ENCODE data around the gene HDAC4. TPM values are rescaled to one million over a fixed set of nuclear protein-coding genes. Genes with fewer than 3 reads are reported as not detected.

Gene HDAC4
- total RNA-seq, 1 experiment from 2014 or later = 21.8 TPM

DNA sequence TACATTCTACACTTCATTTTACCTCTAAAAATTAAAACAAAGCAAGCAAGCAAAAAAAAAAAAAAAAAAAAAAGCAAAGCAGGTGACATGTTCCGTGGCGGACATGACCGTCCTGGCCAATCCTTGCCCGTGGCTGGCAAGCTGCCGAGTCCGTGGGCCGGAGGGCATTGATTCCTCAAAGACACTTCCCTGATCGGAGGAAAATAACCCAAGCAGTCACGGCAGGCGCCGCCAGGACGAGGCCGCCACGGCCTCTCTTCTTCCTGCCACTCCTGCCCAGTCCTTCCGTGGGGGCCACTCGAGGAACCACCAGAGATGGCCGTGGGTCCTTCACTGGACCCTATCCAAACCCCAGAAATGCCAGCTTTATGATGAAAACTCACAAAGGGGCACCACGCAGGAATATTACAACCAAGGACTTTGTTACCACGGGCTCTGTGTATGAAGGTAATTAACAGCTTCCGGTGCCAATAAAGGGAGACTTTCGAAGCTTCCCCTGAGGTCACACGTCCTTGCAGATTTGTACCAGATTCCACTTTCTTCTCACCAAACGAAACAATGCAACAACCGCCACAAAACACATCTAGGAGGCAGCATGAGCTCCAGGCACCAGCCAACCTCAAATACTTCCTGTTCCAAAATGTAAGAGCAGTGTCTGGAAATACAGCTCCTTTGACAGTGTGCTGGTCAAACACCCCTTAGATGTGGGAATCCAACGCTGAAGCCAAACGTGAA, 170.3 kb downstream of the HDAC4 start:
- no peaks in the 10 kb centered on the region for H3K4me1 Mint-ChIP-seq (ENCODE audit: insufficient read depth, unreplicated experiment)
- no peak for DNase-seq (ENCODE audit: unreplicated experiment)
- H3K27ac Mint-ChIP-seq (ENCODE audit: low read depth, unreplicated experiment) = no peak overlapping the region
- no peak for TF ChIP-seq CTCF (IDR thresholded peaks at IDR 0.05; ENCODE audit: unreplicated experiment)
- ChIA-PET POLR2A (no interaction called here), CTCF (no interaction called here)
- H3K27me3 Mint-ChIP-seq (ENCODE audit: insufficient read depth, unreplicated experiment) = no peaks in the 10 kb centered on the region
- no TSS peak for BruUV-seq (replicated peaks)
- no peaks in the 10 kb centered on the region for H3K9me3 Mint-ChIP-seq (ENCODE audit: unreplicated experiment)
- intact Hi-C loops (cut with micrococcal nuclease) = no loop called here
- no peaks in the 10 kb centered on the region for H3K36me3 Mint-ChIP-seq (ENCODE audit: insufficient read depth, unreplicated experiment)
- H3K4me3 Mint-ChIP-seq (ENCODE audit: unreplicated experiment) = no peak overlapping the region

DNA sequence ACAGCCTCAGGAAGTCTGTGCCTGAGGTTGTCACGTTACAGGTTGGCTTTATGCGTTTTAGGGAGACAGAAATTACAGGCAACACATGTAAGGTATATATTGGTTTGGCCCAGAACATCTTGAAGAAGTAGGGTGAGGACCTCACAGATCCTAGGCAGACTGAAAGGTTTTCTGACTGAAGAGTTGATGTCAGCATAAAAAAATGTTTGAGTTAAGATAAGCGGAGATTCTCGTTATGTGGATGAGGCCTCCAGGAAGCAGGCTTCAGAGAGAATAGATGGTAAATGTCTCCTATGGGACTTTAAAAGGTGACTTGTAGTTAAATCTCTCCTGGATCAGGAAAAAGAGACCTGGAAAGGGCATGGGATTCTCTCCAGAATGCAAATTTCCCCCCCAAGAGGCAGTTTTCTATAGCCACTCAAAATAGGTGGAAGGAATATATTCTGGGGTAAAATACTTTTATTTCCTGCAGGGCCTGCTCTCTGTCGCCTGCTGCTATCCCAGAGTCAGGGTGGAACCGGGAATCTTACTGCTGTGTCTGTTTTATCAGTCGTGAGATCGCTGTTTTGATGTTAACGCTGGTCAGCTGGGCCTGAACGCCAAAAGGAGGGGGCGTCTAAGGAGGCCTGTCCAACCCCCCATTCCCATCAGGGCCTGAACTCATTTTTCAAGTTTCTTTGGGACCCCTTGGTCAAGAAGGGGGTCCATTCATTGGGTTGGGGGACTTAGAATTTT, 171.1 kb downstream of the HDAC4 start:
- intact Hi-C loops (cut with micrococcal nuclease) = no loop called here
- Mint-ChIP-seq H3K27me3 (ENCODE audit: insufficient read depth, unreplicated experiment) (no peaks in the 10 kb centered on the region), H3K9me3 (ENCODE audit: unreplicated experiment) (no peaks in the 10 kb centered on the region), H3K4me1 (ENCODE audit: insufficient read depth, unreplicated experiment) (no peaks in the 10 kb centered on the region), H3K36me3 (ENCODE audit: insufficient read depth, unreplicated experiment) (no peaks in the 10 kb centered on the region), H3K4me3 (ENCODE audit: unreplicated experiment) (no peak overlapping the region), H3K27ac (ENCODE audit: low read depth, unreplicated experiment) (no peak overlapping the region)
- TF ChIP-seq CTCF (IDR thresholded peaks at IDR 0.05; ENCODE audit: unreplicated experiment) = no peak
- no peak for DNase-seq (ENCODE audit: unreplicated experiment)
- CTCF ChIA-PET = no interaction called here
- no TSS peak for BruUV-seq (replicated peaks)
- POLR2A ChIA-PET = no interaction called here

- H3K27ac Mint-ChIP-seq (ENCODE audit: low read depth, unreplicated experiment) = no peak overlapping the region
- ChIA-PET CTCF (no interaction called here), POLR2A (interaction anchor here (0.6 kb wide), 1 partner anchor 433 kb away, joined by 3 read pairs; no protein-coding TSS in a partner anchor)
- no peaks in the 10 kb centered on the region for H3K9me3 Mint-ChIP-seq (ENCODE audit: unreplicated experiment)
- intact Hi-C loops (cut with micrococcal nuclease) = no loop called here
- no peak overlapping the region for H3K4me3 Mint-ChIP-seq (ENCODE audit: unreplicated experiment)
- DNase-seq (ENCODE audit: unreplicated experiment) = no peak
- BruUV-seq (replicated peaks) = no TSS peak
- no peak for TF ChIP-seq CTCF (IDR thresholded peaks at IDR 0.05; ENCODE audit: unreplicated experiment)
- H3K27me3 Mint-ChIP-seq (ENCODE audit: insufficient read depth, unreplicated experiment) = no peaks in the 10 kb centered on the region
- H3K36me3 Mint-ChIP-seq (ENCODE audit: insufficient read depth, unreplicated experiment) = no peaks in the 10 kb centered on the region
- H3K4me1 Mint-ChIP-seq (ENCODE audit: insufficient read depth, unreplicated experiment) = no peaks in the 10 kb centered on the region
These were observed 173.0 kb downstream of the HDAC4 start for GRCh38 chr2:239227661-239228371.
